ENCODE results near the gene PCCB. TPM values are rescaled to one million over a fixed set of nuclear protein-coding genes. Genes with fewer than 3 reads are reported as not detected.
"Not testable (repeated sequence)": the region's sequence is repeated elsewhere in the genome, so short reads cannot be mapped to it uniquely, and the experiment has no call there.

Gene PCCB
- total and polyA plus RNA-seq, 4 experiments from 2014 or later, result 12.1 to 47.1 (median 19.4) TPM

DNA sequence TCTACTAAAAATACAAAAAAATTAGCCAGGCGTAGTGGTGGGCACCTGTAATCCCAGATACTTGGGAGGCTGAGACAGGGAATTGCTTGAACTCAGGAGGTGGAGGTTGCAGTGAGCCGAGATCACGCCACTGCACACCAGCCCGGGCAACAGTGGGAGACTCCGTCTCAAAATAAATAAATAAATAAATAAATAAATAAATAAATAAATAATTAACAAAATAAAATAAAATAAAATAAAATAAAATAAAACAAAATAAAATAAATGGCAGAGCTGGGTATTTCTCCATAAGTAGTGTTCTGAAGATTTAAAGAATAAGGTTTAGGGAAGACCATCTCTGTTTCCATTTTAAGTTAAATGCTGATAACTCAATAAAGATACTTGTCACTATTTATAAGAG is 125.7 kb downstream of the PCCB start:
- CTCF ChIA-PET (ENCODE audit: partially characterized antibody); H3K4me1 ChIP-seq (ENCODE audit: insufficient read depth, low read length); H3K27me3 ChIP-seq (ENCODE audit: insufficient read depth, low read length); DNase-seq; H3K27ac Mint-ChIP-seq; H3K4me3 Mint-ChIP-seq; POLR2A ChIA-PET (ENCODE audit: partially characterized antibody); intact Hi-C loops (cut with micrococcal nuclease); H3K27me3 Mint-ChIP-seq; H3K9me3 ChIP-seq (ENCODE audit: control insufficient read depth in 1 of 2, low read length in 2 of 2); H3K9me3 Mint-ChIP-seq; H3K36me3 ChIP-seq (ENCODE audit: insufficient read depth, low read length); H3K27ac ChIP-seq (ENCODE audit: low read depth, low read length); H3K4me1 Mint-ChIP-seq; H3K4me3 ChIP-seq (ENCODE audit: low read length in 2 of 2): not testable (repeated sequence)
- peaks cover 29 to 33% of the 10 kb centered on the region in 2 donors for H3K36me3 Mint-ChIP-seq

DNA sequence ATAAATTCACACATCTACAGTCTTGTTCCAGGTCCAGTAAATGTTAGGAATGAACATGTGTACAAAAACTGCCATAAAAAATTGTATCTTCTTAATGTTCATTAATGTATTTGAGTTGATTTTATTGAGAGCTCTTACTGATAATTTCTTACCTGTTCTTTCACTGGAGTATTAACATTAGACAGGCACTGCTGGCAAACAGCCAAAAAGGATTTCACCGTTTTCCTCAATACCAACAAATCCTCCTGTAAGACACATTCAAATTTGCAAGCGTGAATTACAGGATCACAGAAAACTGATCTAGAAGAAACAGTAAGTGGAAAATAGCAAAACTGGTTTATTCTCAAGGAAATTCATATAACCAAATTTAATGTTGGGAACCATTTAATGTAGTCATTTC is 127.4 kb downstream of the PCCB start:
- Histone ChIP-seq H3K27me3 (ENCODE audit: insufficient read depth, low read length) (no peaks in the 10 kb centered on the region), H3K4me1 (ENCODE audit: insufficient read depth, low read length) (no peaks in the 10 kb centered on the region), H3K9me3 (ENCODE audit: control insufficient read depth in 1 of 2, low read length in 2 of 2) (no peaks in the 10 kb centered on the region), H3K27ac (ENCODE audit: low read depth, low read length) (no peak overlapping the region), H3K36me3 (ENCODE audit: insufficient read depth, low read length) (no peaks in the 10 kb centered on the region), H3K4me3 (ENCODE audit: low read length in 2 of 2) (no peak overlapping the region)
- POLR2A ChIA-PET (ENCODE audit: partially characterized antibody), result no interaction called here
- peaks cover 0 to 3% (median 0%) of the 10 kb centered on the region in 4 donors for H3K4me1 Mint-ChIP-seq
- CTCF ChIA-PET (ENCODE audit: partially characterized antibody), result interaction anchor here (0.5 kb wide), 1 partner anchor 23 kb away, joined by 3 read pairs; no protein-coding TSS in a partner anchor
- no peaks in the 10 kb centered on the region for H3K27me3 Mint-ChIP-seq
- H3K9me3 Mint-ChIP-seq, result no peaks in the 10 kb centered on the region
- no peak overlapping the region for H3K27ac Mint-ChIP-seq
- H3K4me3 Mint-ChIP-seq, result no peak overlapping the region
- intact Hi-C loops (cut with micrococcal nuclease), result no loop called here
- DNase-seq, result no peak
- peaks cover 25 to 34% of the 10 kb centered on the region in 2 donors for H3K36me3 Mint-ChIP-seq

DNA sequence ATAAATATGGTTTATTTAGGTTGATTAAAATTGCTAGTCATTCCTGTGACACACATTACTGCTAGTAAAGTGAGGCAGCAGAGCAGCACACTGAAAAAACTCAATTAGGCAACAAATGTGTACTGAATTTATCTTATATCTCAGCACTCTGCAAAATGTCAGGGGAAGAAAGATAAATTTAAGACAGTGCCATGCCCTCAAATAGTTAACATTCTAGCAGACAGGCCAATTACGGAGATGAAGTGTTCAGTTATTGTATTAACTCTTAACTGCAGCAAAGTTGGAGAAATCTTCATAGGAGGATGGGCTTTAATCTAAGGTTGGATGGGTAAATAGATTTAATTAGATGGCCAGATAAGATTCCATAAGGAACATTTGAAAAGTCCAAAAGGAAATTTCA is 127.9 kb downstream of the PCCB start:
- ChIA-PET POLR2A (ENCODE audit: partially characterized antibody) (no interaction called here), CTCF (ENCODE audit: partially characterized antibody) (interaction anchor here (1.0 kb wide), 1 partner anchor 636 kb away, joined by 3 read pairs; no protein-coding TSS in a partner anchor)
- Mint-ChIP-seq H3K27me3 (no peaks in the 10 kb centered on the region), H3K4me1 (peaks cover 0 to 3% (median 0%) of the 10 kb centered on the region in 4 donors), H3K36me3 (peaks cover 23 to 34% of the 10 kb centered on the region in 2 donors), H3K27ac (no peak overlapping the region), H3K9me3 (no peaks in the 10 kb centered on the region), H3K4me3 (no peak overlapping the region)
- DNase-seq, result no peak
- Histone ChIP-seq H3K36me3 (ENCODE audit: insufficient read depth, low read length) (no peaks in the 10 kb centered on the region), H3K4me3 (ENCODE audit: low read length in 2 of 2) (no peak overlapping the region), H3K27ac (ENCODE audit: low read depth, low read length) (no peak overlapping the region), H3K4me1 (ENCODE audit: insufficient read depth, low read length) (no peaks in the 10 kb centered on the region), H3K27me3 (ENCODE audit: insufficient read depth, low read length) (no peaks in the 10 kb centered on the region), H3K9me3 (ENCODE audit: control insufficient read depth in 1 of 2, low read length in 2 of 2) (no peaks in the 10 kb centered on the region)
- intact Hi-C loops (cut with micrococcal nuclease), result no loop called here

Other genes starting within 250 kb of the PCCB start
- gene MSL2, start 54.0 kb upstream of the PCCB start, total RNA-seq, result 100 to 1,000 TPM in 1 of 2 experiments, 10 to 100 TPM in 1; 98.6 to 103 TPM
- gene MSL2, start 54.0 kb upstream of the PCCB start, polyA plus RNA-seq, result 10 to 100 TPM; 36.3 to 41.1 TPM